Mesenchymal stem cell (in vitro differentiated cells and primary cell): ENCODE results near the gene ABCC10.
"Not testable (repeated sequence)": the region's sequence is repeated elsewhere in the genome, so short reads cannot be mapped to it uniquely, and the experiment has no call there.

Experiments
- DNase-seq: peaks from one replicate; pipeline ENCODE4 v3.0.0-alpha.2; 2013
- H2AFZ ChIP-seq: one replicate; pipeline ENCODE4 v1.6.1; 2013; ENCODE audit warnings: low read depth, mild to moderate bottlenecking, control low read depth, inconsistent platforms, low read length, moderate library complexity
- H2AK5ac ChIP-seq: 2 replicates; pipeline ENCODE4 v1.6.1; 2013; ENCODE audit warnings: low read length, moderate library complexity, mild to moderate bottlenecking, inconsistent platforms; ENCODE audit not compliant: severe bottlenecking
- H2BK120ac ChIP-seq: one replicate; pipeline ENCODE4 v1.6.1; 2013; ENCODE audit warnings: low read depth, mild to moderate bottlenecking, inconsistent platforms, low read length, moderate library complexity
- H2BK12ac ChIP-seq, 2 experiments: one replicate each; pipeline ENCODE4 v1.6.1; 2013; ENCODE audit warnings: inconsistent platforms in 2 of 2, low read length in 2 of 2, mild to moderate bottlenecking in 2 of 2, moderate library complexity in 2 of 2, control low read depth in 1 of 2
- H2BK15ac ChIP-seq: one replicate; pipeline ENCODE4 v1.6.1; 2013; ENCODE audit warnings: mild to moderate bottlenecking, low read depth, inconsistent platforms; ENCODE audit not compliant: poor library complexity, severe bottlenecking
- H2BK5ac ChIP-seq: 2 replicates; pipeline ENCODE4 v1.6.1; 2013; ENCODE audit warnings: low read depth, mild to moderate bottlenecking, low read length, control low read depth, inconsistent platforms; ENCODE audit not compliant: poor library complexity, severe bottlenecking
- H3K14ac ChIP-seq, 2 experiments: one replicate each; pipeline ENCODE4 v1.6.1; 2013; ENCODE audit warnings: inconsistent platforms in 2 of 2, low read length in 2 of 2, control low read depth in 1 of 2, mild to moderate bottlenecking in 1 of 2, moderate library complexity in 1 of 2
- H3K18ac ChIP-seq, 2 experiments: one replicate each; pipeline ENCODE4 v1.6.1; 2013; ENCODE audit warnings: inconsistent platforms in 2 of 2, low read length in 2 of 2, control low read depth in 1 of 2, low read depth in 1 of 2, mild to moderate bottlenecking in 1 of 2
- H3K23ac ChIP-seq, 2 experiments: one replicate each; pipeline ENCODE4 v1.6.1; 2013; ENCODE audit warnings: inconsistent platforms in 2 of 2, low read length in 2 of 2, mild to moderate bottlenecking in 2 of 2, moderate library complexity in 2 of 2, control low read depth in 1 of 2
- H3K27ac ChIP-seq: 2 replicates; pipeline ENCODE4 v1.5.1; 2013; ENCODE audit warnings: mild to moderate bottlenecking, moderate library complexity, low read length, control low read depth, inconsistent platforms; ENCODE audit not compliant: poor library complexity, severe bottlenecking
- H3K27me3 ChIP-seq, 2 experiments: 2 replicates each; pipeline versions ENCODE4 v1.6.1 to v1.7.0; 2013; ENCODE audit warnings: low read length in 2 of 2, mild to moderate bottlenecking in 2 of 2, moderate library complexity in 2 of 2, control low read depth in 1 of 2, inconsistent platforms in 1 of 2; ENCODE audit not compliant: control insufficient read depth in 1 of 2, insufficient read depth in 1 of 2
- H3K36me3 ChIP-seq, 2 experiments: 2 replicates each; pipeline versions ENCODE4 v1.6.1 to v1.7.0; 2013; ENCODE audit warnings: low read length in 2 of 2, control low read depth in 1 of 2, inconsistent platforms in 1 of 2, low read depth in 1 of 2, mild to moderate bottlenecking in 1 of 2; ENCODE audit not compliant: insufficient read depth in 2 of 2, control insufficient read depth in 1 of 2
- H3K4ac ChIP-seq, 2 experiments: one replicate each; pipeline ENCODE4 v1.6.1; 2013; ENCODE audit warnings: inconsistent platforms in 2 of 2, low read length in 2 of 2, mild to moderate bottlenecking in 2 of 2, moderate library complexity in 2 of 2, control low read depth in 1 of 2, low read depth in 1 of 2
- H3K4me1 ChIP-seq: 2 replicates; pipeline ENCODE4 v1.6.1; 2013; ENCODE audit warnings: low read depth, low read length, control low read depth; ENCODE audit not compliant: control insufficient read depth, insufficient read depth
- H3K4me2 ChIP-seq: 2 replicates; pipeline ENCODE4 v1.6.1; 2013; ENCODE audit warnings: low read length, mild to moderate bottlenecking, inconsistent platforms; ENCODE audit not compliant: poor library complexity, severe bottlenecking
- H3K4me3 ChIP-seq, 2 experiments: 2 replicates each; pipeline versions ENCODE4 v1.5.1 to v1.7.0; 2013; ENCODE audit warnings: low read length in 2 of 2, mild to moderate bottlenecking in 2 of 2, control low read depth in 1 of 2, low read depth in 1 of 2; ENCODE audit not compliant: insufficient read depth in 1 of 2
- H3K79me1 ChIP-seq: replicated peaks from 2 replicates; pipeline ENCODE4 v1.6.1; 2013; ENCODE audit warnings: mild to moderate bottlenecking, control low read depth, low read length, inconsistent platforms; ENCODE audit not compliant: poor library complexity, severe bottlenecking
- H3K9ac ChIP-seq: 2 replicates; pipeline ENCODE4 v1.7.0; 2013; ENCODE audit warnings: mild to moderate bottlenecking, low read length, moderate library complexity
- H3K9me3 ChIP-seq: 2 replicates; pipeline ENCODE4 v1.7.0; 2013; ENCODE audit warnings: mild to moderate bottlenecking, low read length; ENCODE audit not compliant: control insufficient read depth
- H4K8ac ChIP-seq: one replicate; pipeline ENCODE4 v1.6.1; 2013; ENCODE audit warnings: inconsistent platforms, mild to moderate bottlenecking, low read length, moderate library complexity
- H4K91ac ChIP-seq: one replicate; pipeline ENCODE4 v1.6.1; 2013; ENCODE audit warnings: mild to moderate bottlenecking, low read length, inconsistent platforms
- WGBS: methylation state at CpG from one replicate; pipeline ENCODE4 v1.1.7; 2013; ENCODE audit warnings: mixed read lengths; 5-methylcytosine and 5-hydroxymethylcytosine counted together

The ABCC10 gene

DNA sequence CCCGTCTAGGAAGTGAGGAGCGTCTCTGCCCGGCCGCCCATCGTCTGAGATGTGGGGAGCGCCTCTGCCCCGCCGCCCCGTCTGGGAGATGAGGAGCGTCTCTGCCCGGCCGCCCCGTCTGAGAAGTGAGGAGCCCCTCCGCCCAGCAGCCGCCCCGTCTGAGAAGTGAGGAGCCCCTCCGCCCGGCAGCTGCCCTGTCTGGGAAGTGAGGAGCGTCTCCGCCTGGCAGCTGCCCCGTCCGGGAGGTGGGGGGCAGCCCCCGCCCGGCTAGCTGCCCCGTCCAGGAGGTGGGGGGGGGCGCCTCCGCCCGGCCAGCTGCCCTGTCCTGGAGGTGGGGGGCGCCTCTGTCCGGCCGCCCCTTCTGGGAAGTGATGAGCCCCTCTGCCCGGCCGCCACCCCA, 2.3 kb upstream of the ABCC10 start:
- H3K27ac ChIP-seq, H3K4me3 ChIP-seq, H3K79me1 ChIP-seq, H3K27me3 ChIP-seq, DNase-seq, H3K9ac ChIP-seq, H2BK120ac ChIP-seq, H2BK15ac ChIP-seq, H3K23ac ChIP-seq, H3K36me3 ChIP-seq, H4K91ac ChIP-seq, H2AK5ac ChIP-seq, H3K4ac ChIP-seq, H3K4me2 ChIP-seq, H3K9me3 ChIP-seq, H4K8ac ChIP-seq, H3K14ac ChIP-seq, H2AFZ ChIP-seq, H2BK5ac ChIP-seq, H3K4me1 ChIP-seq, H3K18ac ChIP-seq, H2BK12ac ChIP-seq: not testable (repeated sequence)
- 94% methylated on average over 16 of the region's 33 CpGs for WGBS

DNA sequence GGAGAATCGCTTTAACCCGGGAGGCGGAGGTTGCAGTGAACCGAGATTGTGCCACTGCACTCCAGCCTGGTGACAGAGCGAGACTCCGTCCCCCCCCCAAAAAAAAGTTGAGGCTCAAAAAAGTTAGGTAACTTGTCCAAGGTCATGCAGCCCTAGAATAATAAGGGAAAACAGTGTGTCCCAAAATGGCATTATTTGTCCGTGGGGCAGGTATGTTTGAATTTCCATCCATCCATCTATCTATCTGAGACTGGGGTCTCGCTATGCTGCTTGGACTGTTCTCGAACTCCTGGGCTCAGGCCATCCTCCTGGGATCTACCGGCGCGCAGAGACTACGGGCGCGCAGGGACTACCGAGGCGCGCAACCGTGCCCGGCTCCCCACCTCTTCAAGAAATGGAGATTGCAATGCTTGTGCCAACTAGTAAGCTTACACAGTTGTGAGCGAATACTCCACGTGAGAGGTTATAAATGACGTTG, 374 bp upstream of the ABCC10 start:
- no peak for DNase-seq
- H2BK5ac ChIP-seq, result no peak overlapping the region
- peak overlapping the region; percentile 92 for H4K91ac ChIP-seq
- no peak overlapping the region for H3K23ac ChIP-seq
- H3K36me3 ChIP-seq, result peaks cover 4 to 5% of the 10 kb centered on the region in 2 experiments
- H2AK5ac ChIP-seq, result peak overlapping the region; percentile 41
- H2AFZ ChIP-seq, result peak overlapping the region; percentile 19
- H3K18ac ChIP-seq, result peak overlapping the region; percentile 9 to 73
- H4K8ac ChIP-seq, result peak overlapping the region; percentile 100
- H2BK12ac ChIP-seq, result no peak overlapping the region
- H3K9ac ChIP-seq, result peak overlapping the region; percentile 93
- H3K27me3 ChIP-seq, result no peaks in the 10 kb centered on the region
- peak overlapping the region; percentile 92 for H3K27ac ChIP-seq
- no peaks in the 10 kb centered on the region for H3K9me3 ChIP-seq
- WGBS, result 64% methylated on average over 22 of the region's 23 CpGs
- peaks cover 12% of the 10 kb centered on the region for H3K79me1 ChIP-seq
- H2BK120ac ChIP-seq, result no peak overlapping the region
- peak overlapping the region; percentile 46 for H3K4me2 ChIP-seq
- no peak overlapping the region for H3K14ac ChIP-seq
- H3K4me3 ChIP-seq, result peak overlapping the region; percentile 95
- H3K4me1 ChIP-seq, result peaks cover 3% of the 10 kb centered on the region
- peak overlapping the region; percentile 56 to 98 for H3K4ac ChIP-seq
- H2BK15ac ChIP-seq, result no peak overlapping the region

- WGBS, result 22% methylated on average over 12 of the region's 12 CpGs
- Histone ChIP-seq H3K18ac (peak overlapping the region; percentile 91 to 99), H2AFZ (peak overlapping the region; percentile 97)
Observed at GRCh38 chr6:43428112-43428570, 800 bp downstream of the ABCC10 start.

DNA sequence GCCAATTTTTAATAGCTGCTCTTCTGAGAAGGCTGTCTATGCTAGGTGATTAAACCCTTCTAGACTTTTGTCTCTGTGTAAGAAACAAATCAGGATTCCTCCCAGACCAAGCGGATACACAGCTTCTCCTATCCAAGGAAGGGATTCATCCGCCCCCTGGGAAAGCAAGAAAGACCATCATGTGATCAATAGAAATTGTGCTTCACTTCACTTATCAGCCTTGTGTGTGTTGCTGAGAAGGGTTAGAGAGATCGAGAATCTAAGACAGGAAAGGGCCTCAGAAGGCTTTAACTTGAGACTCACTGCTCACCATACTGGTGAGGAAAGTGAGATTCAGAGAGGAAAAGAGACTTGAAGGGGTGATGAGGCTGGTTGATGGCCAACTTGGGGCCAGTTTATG, 1.5 kb downstream of the ABCC10 start:
- DNase-seq, result peak; percentile 32
- Histone ChIP-seq H3K18ac (no peak overlapping the region), H3K4ac (no peak overlapping the region), H2BK15ac (no peak overlapping the region), H2BK12ac (no peak overlapping the region), H3K4me1 (peaks cover 8% of the 10 kb centered on the region), H3K23ac (no peak overlapping the region), H3K79me1 (peaks cover 23% of the 10 kb centered on the region), H3K4me3 (peak overlapping the region in 1 of 2 experiments; percentile 95), H3K27ac (no peak overlapping the region), H2AK5ac (no peak overlapping the region), H3K9ac (peak overlapping the region; percentile 93), H2BK120ac (no peak overlapping the region), H2AFZ (no peak overlapping the region), H3K27me3 (no peaks in the 10 kb centered on the region), H3K9me3 (no peaks in the 10 kb centered on the region), H4K91ac (no peak overlapping the region), H3K36me3 (peaks cover 22 to 24% of the 10 kb centered on the region in 2 experiments), H2BK5ac (no peak overlapping the region), H4K8ac (no peak overlapping the region), H3K14ac (no peak overlapping the region), H3K4me2 (no peak overlapping the region)
- 93% methylated on average over 2 of the region's 3 CpGs for WGBS

More at GRCh38 chr6:43428112-43428570, 800 bp downstream of the ABCC10 start:
- peak overlapping the region in 1 of 2 experiments; percentile 91 for H3K4ac ChIP-seq
- no peaks in the 10 kb centered on the region for H3K9me3 ChIP-seq
- H4K8ac ChIP-seq, result peak overlapping the region; percentile 79
- H3K36me3 ChIP-seq, result peaks cover 16 to 17% of the 10 kb centered on the region in 2 experiments
- peak overlapping the region; percentile 92 for H3K27ac ChIP-seq
- no peaks in the 10 kb centered on the region for H3K27me3 ChIP-seq
- peaks cover 8% of the 10 kb centered on the region for H3K4me1 ChIP-seq
- peak overlapping the region in 1 of 2 experiments; percentile 85 for H2BK12ac ChIP-seq
- peaks cover 23% of the 10 kb centered on the region for H3K79me1 ChIP-seq
- H3K14ac ChIP-seq, result peak overlapping the region in 1 of 2 experiments; percentile 100
- H3K23ac ChIP-seq, result peak overlapping the region in 1 of 2 experiments; percentile 97
- H2AK5ac ChIP-seq, result no peak overlapping the region
- H2BK15ac ChIP-seq, result no peak overlapping the region
- H3K4me3 ChIP-seq, result peak overlapping the region; percentile 95
- no peak overlapping the region for H2BK120ac ChIP-seq
- H2BK5ac ChIP-seq, result no peak overlapping the region
- H3K4me2 ChIP-seq, result peak overlapping the region; percentile 26
- no peak for DNase-seq
- peak overlapping the region; percentile 92 for H4K91ac ChIP-seq
- H3K9ac ChIP-seq, result peak overlapping the region; percentile 93
